GM18498 (cell line): Measurements from ENCODE around the gene SSX3.
"Not testable (repeated sequence)": the region's sequence is repeated elsewhere in the genome, so short reads cannot be mapped to it uniquely, and the experiment has no call there.

Source experiments
- ATAC-seq: cut with Tn5 transposase; IDR thresholded peaks from one replicate; pipeline ENCODE4 v1.9.1; 2021; ENCODE audit warnings: mild to moderate bottlenecking, moderate library complexity; ENCODE audit not compliant: unreplicated experiment

SSX3 gene, protein sequence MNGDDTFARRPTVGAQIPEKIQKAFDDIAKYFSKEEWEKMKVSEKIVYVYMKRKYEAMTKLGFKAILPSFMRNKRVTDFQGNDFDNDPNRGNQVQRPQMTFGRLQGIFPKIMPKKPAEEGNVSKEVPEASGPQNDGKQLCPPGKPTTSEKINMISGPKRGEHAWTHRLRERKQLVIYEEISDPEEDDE

DNA sequence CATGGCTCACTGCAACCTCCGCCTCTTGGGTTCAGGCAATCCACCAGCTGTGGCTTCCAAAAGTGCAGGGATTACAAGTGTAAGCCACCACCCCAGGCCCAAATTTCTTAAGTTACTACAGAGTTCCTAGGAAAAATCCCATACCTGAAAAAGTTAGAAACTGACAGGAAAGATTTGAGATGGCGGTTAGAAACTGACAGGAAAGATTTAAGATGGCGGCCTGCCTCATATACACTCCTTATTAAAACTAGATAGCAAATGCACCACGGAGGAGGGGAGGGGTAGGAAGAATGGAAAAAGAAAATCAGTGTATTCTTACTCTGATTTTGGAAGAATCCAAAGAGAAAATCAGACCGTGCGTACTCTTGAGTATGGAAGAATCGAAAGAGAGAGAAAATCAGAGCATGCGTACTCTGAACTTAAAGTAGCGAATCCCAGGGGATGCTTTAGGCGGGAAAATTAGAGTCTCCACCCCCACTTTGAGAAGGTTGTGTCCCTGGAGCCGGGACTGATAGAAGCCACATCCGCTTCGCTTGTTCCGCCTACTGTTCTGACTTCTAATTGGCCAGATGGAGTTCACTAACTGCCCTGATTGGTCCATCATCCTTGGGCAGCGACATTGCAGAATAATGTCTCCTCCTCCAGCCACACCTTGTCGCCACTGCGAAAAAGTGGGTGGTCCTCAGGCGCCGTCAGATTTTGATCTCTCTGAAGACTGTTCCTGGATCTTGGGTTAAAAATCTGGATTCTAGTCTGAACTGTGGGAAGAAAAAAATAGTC is at the start of gene SSX3:
Gene SSX3 (minus strand): TSS at position 389 of the 780 bp plus-strand sequence. CDS start 1,454 bp downstream, outside the sequence.
- ATAC-seq: not testable (repeated sequence)

DNA sequence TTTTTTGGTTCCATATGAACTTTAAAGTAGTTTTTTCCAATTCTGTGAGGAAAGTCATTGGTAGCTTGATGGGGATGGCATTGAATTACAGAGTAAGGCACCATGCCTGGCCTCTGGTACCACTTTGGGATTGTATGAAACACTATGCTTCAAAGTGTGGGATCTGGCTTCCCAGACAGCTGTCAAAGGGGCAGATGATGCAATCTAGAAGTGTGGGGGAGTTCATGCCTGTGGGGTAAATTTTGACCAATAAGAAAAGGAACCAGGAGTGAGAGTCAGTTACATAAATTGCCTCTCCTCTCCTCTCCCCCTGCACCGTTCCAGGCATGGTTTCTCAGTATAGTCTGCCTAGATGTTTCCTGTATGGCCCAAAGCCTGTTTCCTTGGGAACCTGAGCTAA is 41.3 kb upstream of the SSX3 start:
- not testable (repeated sequence) for ATAC-seq

DNA sequence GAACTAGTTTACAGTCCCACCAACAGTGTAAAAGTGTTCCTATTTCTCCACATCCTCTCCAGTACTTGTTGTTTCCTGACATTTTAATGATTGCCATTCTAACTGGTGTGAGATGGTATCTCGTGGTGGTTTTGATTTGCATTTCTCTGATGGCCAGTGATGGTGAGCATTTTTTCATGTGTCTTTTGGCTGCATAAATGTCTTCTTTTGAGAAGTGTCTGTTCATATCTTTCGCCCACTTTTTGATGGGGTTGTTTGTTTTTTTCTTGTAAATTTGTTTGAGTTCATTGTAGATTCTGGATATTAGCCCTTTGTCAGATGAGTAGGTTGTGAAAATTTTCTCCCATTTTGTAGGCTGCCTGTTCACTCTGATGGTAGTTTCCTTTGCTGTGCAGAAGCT is 40.4 kb upstream of the SSX3 start:
- ATAC-seq: not testable (repeated sequence)

DNA sequence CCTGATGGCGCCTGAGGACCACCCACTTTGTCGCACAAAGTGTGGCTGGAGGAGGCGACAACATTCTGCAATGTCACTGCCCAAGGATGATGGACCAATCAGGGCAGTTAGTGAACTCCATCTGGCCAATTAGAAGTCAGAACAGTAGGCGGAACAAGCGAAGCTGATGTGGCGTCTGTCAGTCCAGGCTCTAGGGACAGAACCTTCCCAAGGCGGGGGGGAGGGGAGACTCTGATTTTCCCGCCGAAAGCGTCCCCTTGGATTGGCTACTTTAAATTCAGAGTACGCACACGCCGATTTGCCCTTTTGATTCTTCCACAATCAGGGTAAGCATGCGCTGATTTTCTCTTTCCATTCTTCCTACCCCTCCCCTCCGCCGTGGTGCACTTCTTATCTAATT is 26.7 kb upstream of the SSX3 start, which contains the start of gene SSX4:
Gene SSX4 (plus strand): TSS at position 301 of the 400 bp plus-strand sequence. CDS start 515 bp downstream, outside the sequence.
- not testable (repeated sequence) for ATAC-seq

DNA sequence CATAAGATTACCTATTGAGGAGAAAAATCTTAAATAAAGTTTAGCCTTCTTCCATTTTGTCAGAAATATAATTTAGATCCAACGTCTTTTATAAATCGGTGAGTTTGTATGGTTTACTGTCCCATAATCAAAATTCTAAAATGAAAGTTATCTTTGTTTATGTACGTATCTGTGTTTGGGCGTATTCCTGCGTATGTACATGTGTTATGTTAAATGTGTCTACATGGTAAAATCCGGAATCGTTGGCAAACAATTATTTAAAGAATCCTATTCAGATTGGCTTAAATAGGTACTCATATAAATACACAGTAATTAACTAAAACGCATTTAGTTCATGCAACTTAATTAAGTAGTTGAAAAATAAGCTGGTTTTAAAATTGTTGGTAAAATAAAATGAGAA is 13.9 kb upstream of the SSX3 start:
- ATAC-seq: not testable (repeated sequence)

DNA sequence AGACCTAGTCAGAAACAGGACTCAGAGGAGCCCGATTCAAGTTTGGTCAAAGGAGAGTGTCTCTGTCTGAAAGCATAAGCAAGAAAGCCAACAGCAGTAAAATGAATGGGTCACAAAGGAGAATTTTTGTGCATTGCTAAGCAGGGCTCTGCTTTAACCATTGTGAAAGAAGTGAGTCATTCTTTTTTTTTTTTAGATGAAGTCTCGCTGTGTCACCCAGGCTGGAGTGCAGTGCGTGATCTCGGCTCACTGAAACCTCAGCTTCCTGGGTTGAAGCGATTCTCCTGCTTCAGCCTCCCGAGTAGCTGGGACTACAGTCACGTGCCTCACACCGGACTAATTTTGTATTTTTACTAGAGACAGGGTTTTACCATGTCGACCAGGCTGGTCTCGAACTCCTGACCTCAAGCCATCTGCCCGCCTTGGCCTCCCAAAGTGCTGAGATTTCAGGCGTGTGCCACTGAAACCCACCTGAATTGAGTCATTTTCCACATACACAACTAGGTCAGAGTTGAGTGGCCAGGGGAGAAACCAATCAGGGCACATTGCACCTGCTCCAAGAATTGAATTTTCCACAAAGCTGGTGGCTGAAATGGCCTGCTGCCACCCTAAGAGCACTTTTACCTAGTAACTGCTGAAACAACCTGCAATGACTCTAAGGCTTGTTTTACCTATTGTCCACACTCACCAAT is 11.4 kb upstream of the SSX3 start:
- ATAC-seq: not testable (repeated sequence)

DNA sequence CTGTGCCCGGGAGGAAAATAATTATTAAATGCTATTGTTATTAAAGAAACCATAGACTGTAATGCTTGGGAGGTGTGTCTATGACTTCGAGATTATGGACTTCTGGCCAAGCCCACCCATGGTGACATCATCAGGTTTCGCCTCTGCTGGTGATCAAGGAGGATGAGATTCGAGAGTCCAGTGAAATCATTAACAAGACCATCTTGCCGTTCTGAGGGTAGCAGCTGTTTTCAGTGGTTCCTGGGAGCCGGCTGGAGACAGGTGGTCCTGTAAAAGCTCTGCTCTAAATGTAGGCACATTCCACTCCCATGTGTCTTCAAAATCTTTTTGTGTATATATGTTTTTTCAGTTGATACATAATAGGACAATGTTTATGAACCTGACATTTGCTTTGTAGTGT is 2.8 kb upstream of the SSX3 start:
- not testable (repeated sequence) for ATAC-seq

DNA sequence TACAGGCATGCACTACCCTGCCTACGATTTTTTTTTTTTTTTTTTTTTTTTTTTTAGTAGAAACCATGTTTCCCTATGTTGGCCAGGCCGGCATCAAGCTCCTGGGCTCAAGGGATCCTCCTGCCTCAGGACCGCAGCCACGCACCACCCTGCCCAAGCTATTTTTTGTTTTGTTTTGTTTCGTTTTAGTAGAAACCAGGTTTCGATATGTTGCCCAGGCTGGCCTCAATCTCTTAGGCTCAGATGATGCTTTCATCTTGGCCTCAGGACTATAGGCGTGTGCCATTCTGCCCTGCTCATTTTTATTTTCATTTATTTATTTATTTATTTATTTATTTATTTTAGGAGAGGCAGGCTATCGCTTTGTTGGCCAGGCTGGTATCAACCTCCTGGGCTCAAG is 1.2 kb upstream of the SSX3 start:
- ATAC-seq: no peak

DNA sequence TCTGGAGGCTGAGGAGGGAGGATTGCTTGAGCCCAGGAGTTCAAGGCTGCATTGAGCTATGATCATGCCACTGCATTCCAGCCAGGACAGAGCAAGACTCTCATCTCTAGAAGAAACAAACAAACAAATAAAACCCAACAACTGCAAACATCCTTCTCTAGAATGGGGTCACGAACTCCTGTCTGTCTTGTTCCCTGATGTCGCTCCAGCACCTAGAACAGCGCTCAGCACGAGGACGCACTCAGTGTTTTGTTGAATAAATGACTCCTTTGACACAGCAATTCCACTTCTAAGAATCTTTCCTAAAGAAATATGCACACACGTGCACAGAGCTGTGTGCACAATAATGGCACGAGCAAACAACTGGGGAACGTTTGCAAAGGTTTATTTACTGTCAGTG is 10.4 kb downstream of the SSX3 start:
- ATAC-seq: not testable (repeated sequence)

DNA sequence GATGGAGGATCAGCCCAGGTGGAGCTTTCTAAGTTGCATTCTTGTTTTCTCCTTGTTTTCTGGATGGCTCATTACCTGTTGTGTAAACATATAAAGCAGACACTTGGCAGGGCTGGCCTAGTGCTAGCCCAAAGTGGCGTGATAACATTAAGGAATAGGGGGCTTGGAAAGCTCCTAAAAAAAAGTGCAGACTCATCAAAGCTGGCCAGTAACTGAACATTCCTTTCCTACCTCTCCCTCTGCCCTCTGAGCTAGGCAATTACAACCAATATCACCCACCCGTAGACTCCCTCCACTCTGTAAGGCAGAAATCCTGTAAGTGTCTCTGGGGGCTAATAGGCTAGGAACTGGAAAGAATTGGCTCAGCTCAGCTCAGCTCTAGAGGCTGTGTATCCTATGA is 42.5 kb downstream of the SSX3 start:
- ATAC-seq: not testable (repeated sequence)

DNA sequence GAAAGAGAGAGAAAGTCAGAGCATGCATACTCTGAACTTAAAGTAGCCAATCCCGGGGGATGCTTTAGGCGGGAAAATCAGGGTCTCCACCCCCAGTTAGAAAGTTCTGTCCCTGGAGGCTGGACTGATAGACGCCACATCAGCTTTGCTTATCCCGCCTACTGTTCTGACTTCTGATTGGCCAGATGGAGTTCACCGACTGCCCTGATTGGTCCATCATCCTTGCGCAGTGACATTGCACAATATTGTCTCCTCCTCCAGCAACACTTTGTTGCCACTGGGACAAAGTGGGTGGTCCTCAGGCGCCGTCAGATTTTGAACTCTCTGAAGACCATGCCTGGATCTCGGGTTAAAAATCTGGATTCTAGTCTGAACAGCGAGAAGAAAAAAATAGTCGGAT is 50.3 kb downstream of the SSX3 start:
- no peak for ATAC-seq
